Eye (tissue), 1 donor: ENCODE data around the gene ADCYAP1R1.

Experiments
- DNase-seq: peaks from one replicate; pipeline ENCODE4 v3.0.0-alpha.2; 2015

Gene ADCYAP1R1

GRCh38 chr7:31069860-31070555 lies 17.9 kb downstream of the ADCYAP1R1 start:
- DNase-seq: no peak

- DNase-seq: peak; percentile 43
These were observed 19.0 kb downstream of the ADCYAP1R1 start for GRCh38 chr7:31070991-31071644.

GRCh38 chr7:31071645-31072029 lies 19.5 kb downstream of the ADCYAP1R1 start:
- DNase-seq: no peak

GRCh38 chr7:31073326-31074119 lies 21.4 kb downstream of the ADCYAP1R1 start:
- DNase-seq: no peak

GRCh38 chr7:31074120-31074383 lies 21.9 kb downstream of the ADCYAP1R1 start:
- DNase-seq: no peak

GRCh38 chr7:31074403-31075085 lies 22.4 kb downstream of the ADCYAP1R1 start:
- peak; percentile 67 for DNase-seq

- no peak for DNase-seq
These were observed 22.9 kb downstream of the ADCYAP1R1 start for GRCh38 chr7:31075086-31075405.

GRCh38 chr7:31076051-31076450 lies 23.9 kb downstream of the ADCYAP1R1 start:
- no peak for DNase-seq

- peak; percentile 45 for DNase-seq
These were observed 24.7 kb downstream of the ADCYAP1R1 start for GRCh38 chr7:31076641-31077310.

GRCh38 chr7:31077484-31078362 lies 25.6 kb downstream of the ADCYAP1R1 start:
- DNase-seq: no peak

- DNase-seq: no peak
These were observed 26.4 kb downstream of the ADCYAP1R1 start for GRCh38 chr7:31078363-31078990.

GRCh38 chr7:31079126-31079823 lies 27.2 kb downstream of the ADCYAP1R1 start:
- DNase-seq: no peak

- no peak for DNase-seq
These were observed 27.9 kb downstream of the ADCYAP1R1 start for GRCh38 chr7:31079824-31080511.

- DNase-seq: no peak
These were observed 28.7 kb downstream of the ADCYAP1R1 start for GRCh38 chr7:31080763-31081162.

- no peak for DNase-seq
These were observed 29.9 kb downstream of the ADCYAP1R1 start for GRCh38 chr7:31082017-31082416.

GRCh38 chr7:31082447-31082846 lies 30.3 kb downstream of the ADCYAP1R1 start:
- DNase-seq: no peak

- no peak for DNase-seq
These were observed 31.2 kb downstream of the ADCYAP1R1 start for GRCh38 chr7:31083210-31083786.

GRCh38 chr7:31084226-31084625 lies 32.1 kb downstream of the ADCYAP1R1 start:
- DNase-seq: no peak

GRCh38 chr7:31087351-31087750 lies 35.2 kb downstream of the ADCYAP1R1 start:
- no peak for DNase-seq

- DNase-seq: no peak
These were observed 39.9 kb downstream of the ADCYAP1R1 start for GRCh38 chr7:31091924-31092434.
